H1 (cell line): ENCODE results near the gene MACROD2. TPM values are rescaled to one million over a fixed set of nuclear protein-coding genes. Genes with fewer than 3 reads are reported as not detected.

Experiments used
- CTCF ChIA-PET: fragments of 300-600 bp; sonication (Branson Sonifier 250); formaldehyde crosslinking; loops from one replicate; lab custom pipeline; 2021; ENCODE audit not compliant: partially characterized antibody; lab: Charles Lee
- POLR2A ChIA-PET: fragments of 300-600 bp; sonication (Branson Sonifier 250); formaldehyde crosslinking; loops from one replicate; lab custom pipeline; 2021; ENCODE audit warnings: inconsistent platforms; ENCODE audit not compliant: partially characterized antibody; lab: Charles Lee
- DNase-seq, 2 experiments: peaks; one replicate each; pipeline versions ENCODE4 v3.0.0 to v3.0.0-alpha.2; 2010 to 2022; ENCODE audit warnings: low spot score in 2 of 2, low read depth in 1 of 2, mixed read lengths in 1 of 2
- FAIRE-seq: peaks from 2 replicates; lab custom pipeline; 2011; peaks lifted over from hg19 to GRCh38; lab: Jason Lieb, UNC
- H2AFZ ChIP-seq: 2 replicates; pipeline ENCODE4 v1.8.1; 2012; ENCODE audit warnings: low read length, inconsistent platforms
- H2AK5ac ChIP-seq: 2 replicates; pipeline ENCODE4 v1.6.1; 2013; ENCODE audit warnings: low read depth, low read length
- H2BK120ac ChIP-seq: replicated peaks from 2 replicates; pipeline ENCODE3; 2013; ENCODE audit warnings: low read depth, low read length, inconsistent platforms
- H2BK12ac ChIP-seq: 2 replicates; pipeline ENCODE4 v1.6.1; 2013; ENCODE audit warnings: low read depth, low read length
- H2BK15ac ChIP-seq: 2 replicates; pipeline ENCODE4 v1.6.1; 2013; ENCODE audit warnings: low read length
- H2BK20ac ChIP-seq: 2 replicates; pipeline ENCODE4 v1.6.1; 2013; ENCODE audit warnings: low read length
- H2BK5ac ChIP-seq: 2 replicates; pipeline ENCODE4 v1.6.1; 2013; ENCODE audit warnings: low read depth, low read length
- H3K14ac ChIP-seq: 2 replicates; pipeline ENCODE4 v1.6.1; 2013; ENCODE audit warnings: inconsistent platforms; ENCODE audit not compliant: insufficient read length
- H3K18ac ChIP-seq: 2 replicates; pipeline ENCODE4 v1.6.1; 2013; ENCODE audit warnings: low read length; ENCODE audit errors: extremely low read depth
- H3K23ac ChIP-seq: 2 replicates; pipeline ENCODE4 v1.6.1; 2013; ENCODE audit warnings: inconsistent platforms; ENCODE audit not compliant: insufficient read length
- H3K23me2 ChIP-seq: 2 replicates; pipeline ENCODE4 v1.6.1; 2013; ENCODE audit warnings: low read depth, low read length
- H3K27ac ChIP-seq: 2 replicates; pipeline ENCODE4 v1.6.1; 2011; ENCODE audit warnings: low read depth, low read length, inconsistent platforms
- H3K27me3 ChIP-seq, 4 experiments: replicated peaks in 1 of 4; 1 replicate in 1 of 4; 2 replicates in 3 of 4; pipeline versions ENCODE4 v1.6.1 to v1.8.1; 2011 to 2013; ENCODE audit warnings: low read length in 3 of 4, mild to moderate bottlenecking in 3 of 4, inconsistent platforms in 2 of 4, mixed read lengths in 2 of 4, moderate library complexity in 1 of 4; ENCODE audit not compliant: control insufficient read depth in 3 of 4, insufficient read depth in 3 of 4; ENCODE audit errors: extremely low read depth in 1 of 4
- H3K36me3 ChIP-seq, 4 experiments: 2 replicates each; pipeline versions ENCODE4 v1.6.1 to v1.8.1; 2011 to 2013; ENCODE audit warnings: mild to moderate bottlenecking in 4 of 4, low read length in 3 of 4, moderate library complexity in 2 of 4, control low read depth in 1 of 4, inconsistent platforms in 1 of 4; ENCODE audit not compliant: insufficient read depth in 4 of 4, control insufficient read depth in 2 of 4
- H3K4ac ChIP-seq: replicated peaks from 2 replicates; pipeline ENCODE3; 2013; ENCODE audit warnings: low read length, low read depth, mixed read lengths, inconsistent platforms; ENCODE audit not compliant: insufficient read length
- H3K4me1 ChIP-seq, 4 experiments: replicated peaks in 1 of 4; 1 replicate in 1 of 4; 2 replicates in 3 of 4; pipeline versions ENCODE4 v1.6.1 to v1.8.1; 2011 to 2013; ENCODE audit warnings: low read length in 3 of 4, inconsistent platforms in 2 of 4, mixed read lengths in 1 of 4; ENCODE audit not compliant: insufficient read depth in 4 of 4, control insufficient read depth in 3 of 4
- H3K4me2 ChIP-seq, 2 experiments: 2 replicates each; pipeline versions ENCODE4 v1.6.1 to v1.8.1; 2011 to 2013; ENCODE audit warnings: low read depth in 2 of 2, low read length in 2 of 2, control low read depth in 1 of 2, inconsistent platforms in 1 of 2, mild to moderate bottlenecking in 1 of 2; ENCODE audit not compliant: insufficient read depth in 1 of 2
- H3K4me3 ChIP-seq, 4 experiments: fragments of 200-600, 300-600 bp in 1 of 4; sonication (generic), shearing (Covaris generic), sonication (Bioruptor Twin) in 1 of 4; 2 replicates each; pipeline versions ENCODE4 v1.5.1 to v1.8.1; 2011 to 2016; ENCODE audit warnings: low read length in 4 of 4, low read depth in 3 of 4, control low read depth in 2 of 4, inconsistent platforms in 2 of 4, mild to moderate bottlenecking in 2 of 4, mixed read lengths in 1 of 4, moderate library complexity in 1 of 4; ENCODE audit not compliant: insufficient read depth in 2 of 4; ENCODE audit errors: extremely low read depth in 1 of 4
- H3K56ac ChIP-seq: replicated peaks from 2 replicates; pipeline ENCODE3; 2013; ENCODE audit warnings: low read depth, mild to moderate bottlenecking, mixed read lengths, low read length, inconsistent platforms; ENCODE audit not compliant: insufficient read length
- H3K79me1 ChIP-seq: 2 replicates; pipeline ENCODE4 v1.6.1; 2013; ENCODE audit warnings: low read depth, low read length, control low read depth
- H3K79me2 ChIP-seq, 2 experiments: 2 replicates each; pipeline versions ENCODE4 v1.6.1 to v1.8.1; 2012 to 2013; ENCODE audit warnings: low read length in 2 of 2, mild to moderate bottlenecking in 2 of 2, inconsistent platforms in 1 of 2; ENCODE audit not compliant: insufficient read depth in 2 of 2, control insufficient read depth in 1 of 2
- H3K9ac ChIP-seq, 4 experiments: replicated peaks in 1 of 4; 1 replicate in 1 of 4; 2 replicates in 3 of 4; pipeline versions ENCODE4 v1.6.1 to v1.8.1; 2011 to 2013; ENCODE audit warnings: low read depth in 3 of 4, low read length in 3 of 4, control low read depth in 2 of 4, mild to moderate bottlenecking in 2 of 4, moderate library complexity in 2 of 4, inconsistent platforms in 1 of 4; ENCODE audit errors: extremely low read depth in 1 of 4
- H3K9me3 ChIP-seq, 2 experiments: 2 replicates each; pipeline versions ENCODE4 v1.6.1 to v1.8.1; 2012 to 2013; ENCODE audit warnings: mild to moderate bottlenecking in 2 of 2, moderate library complexity in 2 of 2, control low read depth in 1 of 2, inconsistent platforms in 1 of 2, low read depth in 1 of 2, low read length in 1 of 2, mixed read lengths in 1 of 2; ENCODE audit not compliant: insufficient read depth in 2 of 2
- H4K20me1 ChIP-seq, 2 experiments: replicated peaks in 1 of 2; 2 replicates each; pipeline versions ENCODE3 to v1.8.1; 2011 to 2013; ENCODE audit warnings: inconsistent platforms in 2 of 2, low read length in 2 of 2, mild to moderate bottlenecking in 1 of 2; ENCODE audit not compliant: insufficient read depth in 2 of 2, control insufficient read depth in 1 of 2
- H4K5ac ChIP-seq: 2 replicates; pipeline ENCODE4 v1.6.1; 2013; ENCODE audit warnings: low read length, low read depth, mixed read lengths, inconsistent platforms; ENCODE audit not compliant: insufficient read length
- H4K8ac ChIP-seq: 2 replicates; pipeline ENCODE4 v1.8.0; 2013; ENCODE audit warnings: mild to moderate bottlenecking, moderate library complexity, low read length, inconsistent platforms; ENCODE audit not compliant: insufficient read depth; ENCODE audit errors: extremely low read depth
- H4K91ac ChIP-seq: replicated peaks from 2 replicates; pipeline ENCODE3; 2013; ENCODE audit warnings: low read length, mixed read lengths, inconsistent platforms; ENCODE audit not compliant: insufficient read length
- CEBPB ChIP-seq: IDR thresholded peaks from 2 replicates; pipeline ENCODE4 v1.6.1; 2012; ENCODE audit warnings: low read depth, low read length
- RAD21 ChIP-seq, 2 experiments: IDR thresholded peaks in 1 of 2; conservative IDR thresholded peaks in 1 of 2; 2 replicates each; pipeline ENCODE4 v1.6.1; 2011; ENCODE audit warnings: low read depth in 2 of 2, low read length in 2 of 2, improper control_type of control experiment in 1 of 2, inconsistent platforms in 1 of 2, mild to moderate bottlenecking in 1 of 2, moderate library complexity in 1 of 2
- WGBS, 2 experiments: shearing (Covaris generic) in 1 of 2; methylation state at CpG; one replicate each; pipeline versions ENCODE4 v1.1.6 to v1.1.7; 2013 to 2015; ENCODE audit warnings: low lambda C conversion rate in 2 of 2, mixed read lengths in 2 of 2, inconsistent platforms in 1 of 2, low coverage in 1 of 2, missing lambda C conversion rate in 1 of 2; ENCODE audit not compliant: insufficient replicate concordance in 2 of 2, insufficient coverage in 1 of 2, insufficient read length in 1 of 2; ENCODE audit errors: extremely low coverage in 1 of 2, missing lambda C conversion rate in 1 of 2; 5-methylcytosine and 5-hydroxymethylcytosine counted together
- polyA plus RNA-seq, 7 experiments: library from polyadenylated mRNA; depleted of rRNA in 3 of 7; stranded (reverse) in 5 of 7; unstranded in 2 of 7; fragments of >200 nt in 5 of 7; fragments of 200-250 nt in 2 of 7; gene quantifications; 1 replicate in 5 of 7; 2 replicates in 1 of 7; 4 replicates in 1 of 7; pipeline versions ENCODE4 v1.2.1 to v1.2.3, GENCODE V29; 2011 to 2013; ENCODE audit warnings: missing spikeins in 2 of 7, mixed read lengths in 2 of 7
- total RNA-seq: library from RNA; stranded (reverse); fragmentation: NEBNext Ultra II Directional; extraction: Animal tissue kit (Norgen Biotek cat#: 25700); gene quantifications from 2 replicates; pipeline ENCODE4 v1.2.1, GENCODE V29; 2021

Gene MACROD2
- total and polyA plus RNA-seq, 2 of the 8 experiments (the other 6 are each of a cell fraction or from before 2014, with no cell fraction given) = 0.70 to 3.9 TPM

DNA sequence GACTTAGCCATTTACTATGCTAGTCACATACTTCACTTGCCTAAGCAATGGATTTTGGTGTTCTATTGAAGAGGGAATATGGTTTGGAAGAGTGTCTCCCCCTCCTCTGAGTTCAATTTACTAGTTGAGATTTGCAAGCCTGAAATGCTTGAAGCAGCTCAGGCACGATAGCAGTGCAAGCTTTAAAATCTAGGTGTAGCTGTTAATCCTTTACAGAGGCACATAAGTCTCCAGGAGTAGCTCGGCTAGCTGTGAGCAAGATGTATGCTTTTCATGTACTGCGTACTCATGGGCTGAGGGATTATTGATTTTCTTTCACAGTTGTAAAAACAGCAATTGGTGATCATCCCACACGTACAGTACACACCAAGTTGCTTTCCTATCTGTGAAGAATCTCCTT lies 341.4 kb downstream of the MACROD2 start:
- Histone ChIP-seq H2BK120ac (no peak overlapping the region), H2BK20ac (no peak overlapping the region), H3K27me3 (no peaks in the 10 kb centered on the region), H3K79me2 (no peaks in the 10 kb centered on the region), H4K91ac (no peak overlapping the region), H2BK15ac (no peak overlapping the region), H4K5ac (no peak overlapping the region), H3K23me2 (no peaks in the 10 kb centered on the region), H3K4me2 (peak overlapping the region; percentile 10 to 41; a peak in 2 of 4 replicates), H3K4me3 (peak overlapping the region in 2 of 4 experiments; percentile 28 to 54; a peak in 2 of 8 replicates), H3K27ac (no peak overlapping the region), H2AFZ (peak overlapping the region; percentile 50; the same call in 1 of the 2 replicates), H3K9ac (peak overlapping the region in 1 of 4 experiments; percentile 27; a peak in 1 of 7 replicates), H3K4me1 (peaks cover 0 to 12% (median 3%) of the 10 kb centered on the region in 4 experiments; a peak in 3 of 7 replicates), H3K23ac (no peak overlapping the region), H4K20me1 (no peaks in the 10 kb centered on the region), H3K36me3 (no peaks in the 10 kb centered on the region), H2BK12ac (no peak overlapping the region), H3K14ac (no peak overlapping the region), H2BK5ac (no peak overlapping the region), H4K8ac (no peak overlapping the region), H2AK5ac (no peak overlapping the region), H3K79me1 (no peaks in the 10 kb centered on the region), H3K18ac (no peak overlapping the region), H3K56ac (no peak overlapping the region), H3K9me3 (no peaks in the 10 kb centered on the region), H3K4ac (no peak overlapping the region)
- 87% methylated on average over 4 of the region's 4 CpGs; no CpG with 5 or more reads in 1 of the 2 experiments for WGBS, 2 experiments
- FAIRE-seq (no peak), DNase-seq (no peak)
- peak in 1 of 2 experiments; percentile 26; a peak in 2 of 4 replicates for TF ChIP-seq RAD21 (IDR thresholded peaks at IDR 0.05 in 1 of 2, conservative IDR thresholded peaks at IDR 0.05 in 1 of 2; ENCODE audit: low read depth in 2 of 2, low read length in 2 of 2)
- TF ChIP-seq CEBPB = no peak
- ChIA-PET POLR2A (no interaction called here), CTCF (interaction anchor here (0.8 to 2.4 kb wide), 21 partner anchors 11 to 901 kb away, joined by 3 to 10 read pairs (median 4); no protein-coding TSS in a partner anchor)
